Vagina (tissue), 2 donors: Measurements from ENCODE around the gene CNN3.

Experiments
- CTCF ChIP-seq, 3 experiments: fragments of 450-650 bp in 2 of 3; fragments of 200-600 bp in 1 of 3; sonication (generic) in 1 of 3; IDR thresholded peaks; one replicate each; pipeline ENCODE4 v1.5.1; 2017 to 2019; ENCODE audit warnings: antibody characterized with exemption in 3 of 3, mild to moderate bottlenecking in 2 of 3, moderate library complexity in 2 of 3
- POLR2A ChIP-seq, 2 donors: fragments of 450-650 bp; IDR thresholded peaks; one replicate each; pipeline ENCODE4 v1.6.1; 2017; ENCODE audit warnings: antibody characterized with exemption in 2 of 2, mild to moderate bottlenecking in 2 of 2, moderate library complexity in 2 of 2
- POLR2AphosphoS5 ChIP-seq, 2 donors: sonication (generic); formaldehyde crosslinking; IDR thresholded peaks; one replicate each; pipeline ENCODE4 v1.9.0; 2017; ENCODE audit warnings: antibody characterized with exemption in 2 of 2, mild to moderate bottlenecking in 2 of 2, low read depth in 1 of 2; ENCODE audit not compliant: insufficient read depth in 1 of 2

GRCh38 chr1:94874423-94874822 lies 52.5 kb downstream of the CNN3 start:
- TF ChIP-seq CTCF (IDR thresholded peaks at IDR 0.05) (no peak), POLR2AphosphoS5 (IDR thresholded peaks at IDR 0.05; ENCODE audit: insufficient read depth in 1 of 2, low read depth in 1 of 2) (no peak), POLR2A (IDR thresholded peaks at IDR 0.05) (no peak)
